GM13977 (cell line): ENCODE data around the gene GRIN2A.

ENCODE experiments used
- DNase-seq: peaks from one replicate; pipeline ENCODE4 v3.0.0; 2012; ENCODE audit warnings: low spot score
- CTCF ChIP-seq: IDR thresholded peaks from 2 replicates; pipeline ENCODE4 v1.5.1; 2012; ENCODE audit warnings: mild to moderate bottlenecking, control low read depth; ENCODE audit not compliant: insufficient read depth; ENCODE audit errors: extremely low read depth, missing control alignments
- in situ Hi-C: fragments of 300-500 bp; cut with MboI; formaldehyde crosslinking; loops from one replicate; pipeline ENCODE4 v1.12.0; 2022; ENCODE audit warnings: low sequenced_read_pairs, low pct_unique_long_range_greater_than_20kb, mixed read lengths, inconsistent platforms; ENCODE audit not compliant: unreplicated experiment

The GRIN2A gene

GRCh38 chr16:10145542-10146035, 36.6 kb downstream of the GRIN2A start:
- no peak for TF ChIP-seq CTCF
- in situ Hi-C loops: no loop called here
- DNase-seq: no peak

GRCh38 chr16:10141671-10142070, 40.6 kb downstream of the GRIN2A start:
- in situ Hi-C loops: no loop called here

GRCh38 chr16:10138881-10139280, 43.3 kb downstream of the GRIN2A start:
- TF ChIP-seq CTCF: no peak
- in situ Hi-C loops: no loop called here

More at GRCh38 chr16:10141671-10142070, 40.6 kb downstream of the GRIN2A start:
- TF ChIP-seq CTCF: no peak
- no peak for DNase-seq

GRCh38 chr16:10137341-10137740, 44.9 kb downstream of the GRIN2A start:
- no peak for TF ChIP-seq CTCF
- in situ Hi-C loops: no loop called here
- no peak for DNase-seq

More at GRCh38 chr16:10138881-10139280, 43.3 kb downstream of the GRIN2A start:
- DNase-seq: no peak

DNA sequence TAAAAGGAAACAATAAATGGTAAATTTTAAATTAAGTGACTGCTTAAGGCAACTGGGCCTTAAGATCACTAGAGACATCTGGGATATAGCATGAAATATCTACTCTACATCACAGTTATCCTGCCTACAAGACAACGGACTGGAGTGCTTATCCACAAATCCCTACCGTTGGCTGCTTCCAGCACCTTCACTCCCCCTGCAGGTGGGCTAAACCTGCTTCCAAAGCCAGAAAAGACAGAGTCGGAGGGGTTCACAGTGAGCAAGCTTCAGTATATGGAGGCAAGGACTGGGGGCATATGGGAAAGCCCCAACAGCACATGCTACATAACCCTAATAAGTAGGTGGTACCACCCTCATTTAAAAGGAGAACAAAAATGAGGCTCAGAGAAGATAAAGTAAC, 45.3 kb downstream of the GRIN2A start:
- TF ChIP-seq CTCF: no peak
- in situ Hi-C loops: no loop called here
- no peak for DNase-seq

DNA sequence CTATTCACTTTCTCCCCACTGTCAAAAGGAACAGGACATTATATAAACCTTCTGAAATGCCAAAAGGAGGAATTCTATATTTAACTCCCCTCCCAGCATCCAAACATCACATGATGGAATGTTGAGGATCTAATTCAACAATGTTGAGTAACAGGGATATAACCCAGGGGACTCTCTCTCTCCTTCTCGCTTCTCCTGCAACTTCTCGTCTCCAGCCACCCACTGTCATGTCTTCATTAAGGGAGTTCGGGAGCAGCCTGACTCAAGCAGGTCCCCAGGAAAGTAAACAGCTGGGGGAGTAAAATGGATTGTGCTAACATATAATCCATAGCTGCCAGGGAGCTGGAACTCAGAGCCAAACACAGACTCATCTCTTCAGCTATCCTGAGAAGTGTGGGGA, 51.7 kb downstream of the GRIN2A start:
- in situ Hi-C loops: no loop called here
- DNase-seq: no peak
- TF ChIP-seq CTCF: no peak
